Epithelial cell of proximal tubule (primary cell): ENCODE data around the gene CTNND2. TPM values are rescaled to one million over a fixed set of nuclear protein-coding genes. Genes with fewer than 3 reads are reported as not detected.

ENCODE experiments used
- DNase-seq: peaks from one replicate; pipeline ENCODE4 v3.0.0-alpha.2; 2011; ENCODE audit warnings: low read depth
- H3K4me3 ChIP-seq: 2 replicates; pipeline ENCODE4 v1.5.1; 2011; ENCODE audit warnings: low read depth, mild to moderate bottlenecking, low read length
- CTCF ChIP-seq: conservative IDR thresholded peaks from 2 replicates; pipeline ENCODE4 v1.5.1; 2012; ENCODE audit warnings: low read depth, mild to moderate bottlenecking, low read length
- total RNA-seq: library from RNA; depleted of rRNA; stranded (reverse); fragments of >200 nt; gene quantifications from 2 replicates; pipeline ENCODE4 v1.2.3, GENCODE V29; 2015

CTNND2 gene
- total RNA-seq, 1 donor from 2014 or later, result 0.12 TPM

- DNase-seq, result no peak
- no peak overlapping the region for H3K4me3 ChIP-seq
- no peak for TF ChIP-seq CTCF
Observed at GRCh38 chr5:11398728-11399127, 505.5 kb downstream of the CTNND2 start.

GRCh38 chr5:11397549-11397948 is 506.7 kb downstream of the CTNND2 start:
- no peak for DNase-seq
- TF ChIP-seq CTCF, result no peak
- no peak overlapping the region for H3K4me3 ChIP-seq

- no peak overlapping the region for H3K4me3 ChIP-seq
- no peak for TF ChIP-seq CTCF
Observed at GRCh38 chr5:11396917-11397316, 507.3 kb downstream of the CTNND2 start.

GRCh38 chr5:11394933-11395332 is 509.3 kb downstream of the CTNND2 start:
- no peak overlapping the region for H3K4me3 ChIP-seq
- DNase-seq, result no peak
- no peak for TF ChIP-seq CTCF

More at GRCh38 chr5:11396917-11397316, 507.3 kb downstream of the CTNND2 start:
- no peak for DNase-seq

GRCh38 chr5:11390291-11390767 is 513.9 kb downstream of the CTNND2 start:
- no peak for TF ChIP-seq CTCF
- no peak for DNase-seq
- H3K4me3 ChIP-seq, result no peak overlapping the region

- DNase-seq, result no peak
- no peak for TF ChIP-seq CTCF
Observed at GRCh38 chr5:11387382-11387781, 516.9 kb downstream of the CTNND2 start.

GRCh38 chr5:11386398-11386797 is 517.8 kb downstream of the CTNND2 start:
- DNase-seq, result no peak
- no peak for TF ChIP-seq CTCF

More at GRCh38 chr5:11387382-11387781, 516.9 kb downstream of the CTNND2 start:
- H3K4me3 ChIP-seq, result no peak overlapping the region

More at GRCh38 chr5:11386398-11386797, 517.8 kb downstream of the CTNND2 start:
- no peak overlapping the region for H3K4me3 ChIP-seq
